AG10803 (cell line): ENCODE data around the gene EYS.

Source experiments
- DNase-seq: peaks from one replicate; pipeline ENCODE4 v3.0.0; 2010; ENCODE audit warnings: low read depth
- H3K4me3 ChIP-seq: 2 replicates; pipeline ENCODE4 v1.5.1; 2011; ENCODE audit warnings: mild to moderate bottlenecking, low read length, control low read depth
- CTCF ChIP-seq: conservative IDR thresholded peaks from 2 replicates; pipeline ENCODE4 v1.5.1; 2011; ENCODE audit warnings: mild to moderate bottlenecking, low read length, control low read depth, inconsistent platforms

Gene EYS

GRCh38 chr6:64774881-64775280 is 932.1 kb downstream of the EYS start:
- no peak for DNase-seq
- TF ChIP-seq CTCF: no peak
- H3K4me3 ChIP-seq: no peak overlapping the region

GRCh38 chr6:64750910-64751309 is 956.1 kb downstream of the EYS start:
- no peak overlapping the region for H3K4me3 ChIP-seq
- no peak for TF ChIP-seq CTCF
- no peak for DNase-seq

GRCh38 chr6:64737418-64737817 is 969.6 kb downstream of the EYS start:
- no peak overlapping the region for H3K4me3 ChIP-seq
- DNase-seq: no peak
- TF ChIP-seq CTCF: no peak

- H3K4me3 ChIP-seq: no peak overlapping the region
- TF ChIP-seq CTCF: no peak
- no peak for DNase-seq
Observed at GRCh38 chr6:64736421-64736950, 970.5 kb downstream of the EYS start.

- DNase-seq: no peak
- H3K4me3 ChIP-seq: no peak overlapping the region
- TF ChIP-seq CTCF: no peak
Observed at GRCh38 chr6:64733433-64733832, 973.6 kb downstream of the EYS start.

- no peak overlapping the region for H3K4me3 ChIP-seq
- no peak for DNase-seq
- no peak for TF ChIP-seq CTCF
Observed at GRCh38 chr6:64732888-64733287, 974.1 kb downstream of the EYS start.

- H3K4me3 ChIP-seq: no peak overlapping the region
- TF ChIP-seq CTCF: no peak
- DNase-seq: no peak
Observed at GRCh38 chr6:64729522-64729921, 977.5 kb downstream of the EYS start.
